NCI-H446 (cell line): ENCODE measurements around the gene CSNK1G2.

ENCODE experiments used
- DNase-seq, 2 experiments: peaks; one replicate each; lab custom pipeline; 2025; lab: John Stamatoyannopoulos, UW

Gene CSNK1G2

GRCh38 chr19:1944088-1944915 lies 3.3 kb downstream of the CSNK1G2 start:
- DNase-seq, result no peak

- DNase-seq, result no peak
These were observed 4.1 kb downstream of the CSNK1G2 start for GRCh38 chr19:1944916-1945561.

- peak in 1 of 2 experiments; percentile 34 for DNase-seq
These were observed 4.9 kb downstream of the CSNK1G2 start for GRCh38 chr19:1945899-1946298.

- DNase-seq, result no peak
These were observed 6.8 kb downstream of the CSNK1G2 start for GRCh38 chr19:1947651-1948209.

GRCh38 chr19:1949304-1950101 lies 8.5 kb downstream of the CSNK1G2 start:
- DNase-seq, result no peak

GRCh38 chr19:1950640-1951039 lies 9.7 kb downstream of the CSNK1G2 start:
- no peak for DNase-seq

- no peak for DNase-seq
These were observed 11.7 kb downstream of the CSNK1G2 start for GRCh38 chr19:1952635-1953034.

GRCh38 chr19:1953037-1953436 lies 12.1 kb downstream of the CSNK1G2 start:
- no peak for DNase-seq

GRCh38 chr19:1953441-1954094 lies 12.6 kb downstream of the CSNK1G2 start:
- no peak for DNase-seq

GRCh38 chr19:1954532-1954933 lies 13.6 kb downstream of the CSNK1G2 start:
- no peak for DNase-seq

- DNase-seq, result no peak
These were observed 14.5 kb downstream of the CSNK1G2 start for GRCh38 chr19:1955171-1956121.

GRCh38 chr19:1956122-1956494 lies 15.1 kb downstream of the CSNK1G2 start:
- no peak for DNase-seq

GRCh38 chr19:1956868-1957492 lies 16.0 kb downstream of the CSNK1G2 start:
- no peak for DNase-seq

- no peak for DNase-seq
These were observed 16.7 kb downstream of the CSNK1G2 start for GRCh38 chr19:1957562-1958248.

GRCh38 chr19:1959928-1960589 lies 19.1 kb downstream of the CSNK1G2 start:
- DNase-seq, result no peak

- DNase-seq, result no peak
These were observed 20.3 kb downstream of the CSNK1G2 start for GRCh38 chr19:1961000-1961883.

- no peak for DNase-seq
These were observed 21.7 kb downstream of the CSNK1G2 start for GRCh38 chr19:1962674-1963073.

- DNase-seq, result no peak
These were observed 26.2 kb downstream of the CSNK1G2 start for GRCh38 chr19:1967087-1967608.
